HCT116 (cell line): ENCODE measurements around the gene USP15. TPM values are rescaled to one million over a fixed set of nuclear protein-coding genes. Genes with fewer than 3 reads are reported as not detected.

Source experiments
- ATAC-seq: fragments of 200-7000 bp; cut with Tn5 transposase; 2 replicates; pipeline ENCODE4 v1.9.1; 2020; ENCODE audit warnings: mild to moderate bottlenecking, moderate library complexity
- BruUV-seq: library from RNA; stranded (reverse); fragments of 400-500 nt; replicated peaks from 2 replicates; lab custom pipeline; 2021; lab: Mats Ljungman, UMichigan
- CTCF ChIA-PET: fragments of 300-600 bp; sonication (Branson Sonifier 250); formaldehyde crosslinking; loops from one replicate; lab custom pipeline; 2021; ENCODE audit warnings: antibody characterized with exemption; lab: Charles Lee
- POLR2A ChIA-PET: fragments of 300-600, 350-600 bp; sonication (Branson Sonifier 250); formaldehyde crosslinking; loops from one replicate; lab custom pipeline; 2021; ENCODE audit warnings: antibody characterized with exemption; lab: Charles Lee
- RAD21 ChIA-PET, 2 experiments: fragments of 300-600 bp; sonication (Branson Sonifier 250); formaldehyde crosslinking; loops; one replicate each; lab custom pipeline; 2023; ENCODE audit warnings: low total read pairs in 2 of 2; ENCODE audit not compliant: uncharacterized antibody in 2 of 2, unreplicated experiment in 2 of 2, low non-redundant PET in 1 of 2; lab: Charles Lee
- DNase-seq: peaks from one replicate; pipeline ENCODE4 v3.0.0-alpha.2; 2010; ENCODE audit warnings: low read depth, low spot score
- H2AFZ ChIP-seq: fragments of 200-600 bp; shearing (Covaris generic), sonication (generic); 2 replicates; pipeline ENCODE4 v1.6.1; 2017; ENCODE audit warnings: low read depth, mixed run types, mixed read lengths, antibody characterized with exemption, low read length; ENCODE audit not compliant: poor library complexity, severe bottlenecking
- H3K27ac ChIP-seq: 2 replicates; pipeline ENCODE4 v1.5.1; 2012; ENCODE audit warnings: low read depth, low read length
- H3K27me3 ChIP-seq: fragments of 200-600 bp; sonication (generic); 2 replicates; pipeline ENCODE4 v1.6.1; 2016; ENCODE audit warnings: mixed run types, low read length, mixed read lengths; ENCODE audit not compliant: insufficient read depth
- H3K36me3 ChIP-seq, 2 experiments: fragments of 200-500 bp in 1 of 2; fragments of 200-600 bp in 1 of 2; sonication (Bioruptor generic) in 1 of 2; sonication (generic) in 1 of 2; 2 replicates each; pipeline versions ENCODE4 v1.5.1 to v1.6.1; 2014 to 2016; ENCODE audit warnings: low read length in 2 of 2, inconsistent platforms in 1 of 2, mixed read lengths in 1 of 2, mixed run types in 1 of 2; ENCODE audit not compliant: insufficient read depth in 2 of 2, control insufficient read depth in 1 of 2
- H3K4me1 ChIP-seq, 2 experiments: fragments of 200-600 bp in 1 of 2; sonication (generic) in 1 of 2; 2 replicates each; pipeline versions ENCODE4 v1.5.1 to v1.6.1; 2012 to 2017; ENCODE audit warnings: low read length in 2 of 2, inconsistent platforms in 1 of 2, mild to moderate bottlenecking in 1 of 2, mixed read lengths in 1 of 2, mixed run types in 1 of 2, moderate library complexity in 1 of 2; ENCODE audit not compliant: insufficient read depth in 2 of 2, control insufficient read depth in 1 of 2
- H3K4me2 ChIP-seq: fragments of 200-600 bp; sonication (generic); 2 replicates; pipeline ENCODE4 v1.6.1; 2017; ENCODE audit warnings: mixed run types, low read length, mixed read lengths
- H3K4me3 ChIP-seq, 2 experiments: fragments of 200-600 bp in 1 of 2; sonication (generic) in 1 of 2; replicated peaks in 1 of 2; 2 replicates each; pipeline ENCODE4 v1.5.1; 2011 to 2016; ENCODE audit warnings: low read length in 2 of 2, control low read depth in 1 of 2, low read depth in 1 of 2, mild to moderate bottlenecking in 1 of 2, mixed read lengths in 1 of 2, mixed run types in 1 of 2
- H3K79me2 ChIP-seq: fragments of 200-600 bp; sonication (generic); 2 replicates; pipeline ENCODE4 v1.6.1; 2017; ENCODE audit warnings: mild to moderate bottlenecking, mixed run types, low read length, moderate library complexity, mixed read lengths; ENCODE audit not compliant: insufficient read depth
- H3K9ac ChIP-seq: fragments of 200-600 bp; sonication (generic); 2 replicates; pipeline ENCODE4 v1.6.1; 2016; ENCODE audit warnings: low read length, mixed read lengths
- H3K9me2 ChIP-seq: fragments of 200-600 bp; sonication (generic), shearing (Covaris generic); 2 replicates; pipeline ENCODE4 v1.6.1; 2017; ENCODE audit warnings: mixed run types, mild to moderate bottlenecking, moderate library complexity; ENCODE audit not compliant: insufficient read depth
- H3K9me3 ChIP-seq, 2 experiments: fragments of 200-500 bp in 1 of 2; fragments of 200-600 bp in 1 of 2; sonication (Bioruptor generic) in 1 of 2; sonication (generic) in 1 of 2; 2 replicates each; pipeline ENCODE4 v1.6.1; 2014 to 2017; ENCODE audit warnings: low read length in 2 of 2, mixed read lengths in 2 of 2, inconsistent platforms in 1 of 2, low read depth in 1 of 2, mild to moderate bottlenecking in 1 of 2, mixed run types in 1 of 2, moderate library complexity in 1 of 2; ENCODE audit not compliant: control insufficient read depth in 1 of 2, insufficient read depth in 1 of 2
- H4K20me1 ChIP-seq: fragments of 200-600 bp; sonication (generic), shearing (Covaris generic); 2 replicates; pipeline ENCODE4 v1.6.1; 2017; ENCODE audit warnings: mixed run types, mild to moderate bottlenecking, moderate library complexity; ENCODE audit not compliant: insufficient read depth
- ATF3 ChIP-seq: IDR thresholded peaks from 2 replicates; pipeline ENCODE4 v1.6.1; 2012
- EZH2 ChIP-seq: fragments of 200-600 bp; sonication (generic); IDR thresholded peaks from 2 replicates; pipeline ENCODE4 v1.6.1; 2017; ENCODE audit warnings: antibody characterized with exemption, mixed run types
- EZH2phosphoT487 ChIP-seq: fragments of 200-600 bp; IDR thresholded peaks from 2 replicates; pipeline ENCODE4 v1.6.1; 2018; ENCODE audit warnings: antibody characterized with exemption, borderline replicate concordance
- TCF7L2 ChIP-seq: IDR thresholded peaks from 2 replicates; pipeline ENCODE4 v1.7.0; 2011; ENCODE audit warnings: borderline replicate concordance, inconsistent platforms; ENCODE audit not compliant: insufficient read depth, insufficient read length; ENCODE audit errors: extremely low read depth
- ZNF274 ChIP-seq: fragments of 200-500 bp; sonication (Bioruptor generic); IDR thresholded peaks from 2 replicates; pipeline ENCODE4 v1.6.1; 2014; ENCODE audit warnings: mild to moderate bottlenecking, low read depth, low read length, inconsistent platforms
- intact Hi-C: fragments of 100-400 bp; cut with micrococcal nuclease; formaldehyde crosslinking; loops from 2 replicates; pipeline ENCODE4 v1.10.0; 2022
- total RNA-seq: library from RNA; stranded (reverse); gene quantifications from one replicate; pipeline ENCODE4 v1.2.1, GENCODE V29; 2021; ENCODE audit not compliant: unreplicated experiment
- TF ChIP-seq, protein P1 (sequence below), 3 experiments: fragments of 200-600 bp in 1 of 3; sonication (generic) in 1 of 3; IDR thresholded peaks in 2 of 3; conservative IDR thresholded peaks in 1 of 3; 2 replicates each; pipeline ENCODE4 v1.5.1; 2012 to 2017; ENCODE audit warnings: low read depth in 2 of 3, low read length in 2 of 3, antibody characterized with exemption in 1 of 3, borderline replicate concordance in 1 of 3, control low read depth in 1 of 3, mild to moderate bottlenecking in 1 of 3, mixed read lengths in 1 of 3, mixed run types in 1 of 3, moderate library complexity in 1 of 3; ENCODE audit not compliant: insufficient read depth in 1 of 3

Gene USP15
- total RNA-seq, 1 experiment from 2014 or later, result 49.5 TPM

GRCh38 chr12:62263966-62264365, 3.8 kb downstream of the USP15 start:
- Histone ChIP-seq H3K9me2 (no peaks in the 10 kb centered on the region), H3K79me2 (peaks cover 87% of the 10 kb centered on the region), H3K4me3 (no peak overlapping the region), H2AFZ (no peak overlapping the region), H4K20me1 (peaks cover 24% of the 10 kb centered on the region; the same call in 1 of the 2 replicates), H3K9me3 (no peaks in the 10 kb centered on the region), H3K9ac (no peak overlapping the region), H3K27ac (no peak overlapping the region), H3K4me1 (peaks cover 3 to 21% of the 10 kb centered on the region in 2 experiments; a peak in 3 of 4 replicates), H3K36me3 (no peaks in the 10 kb centered on the region), H3K4me2 (no peak overlapping the region), H3K27me3 (no peaks in the 10 kb centered on the region)
- DNase-seq (no peak), ATAC-seq (no peak)
- intact Hi-C loops, result loop anchor here (10.0 kb wide), 2 partner anchors 341 to 551 kb away; no protein-coding TSS in a partner anchor
- ChIA-PET POLR2A (no interaction called here), RAD21 (no interaction called here), CTCF (no interaction called here)
- BruUV-seq, result no TSS peak
- TF ChIP-seq ATF3 (no peak), EZH2phosphoT487 (no peak), TCF7L2 (no peak), ZNF274 (no peak), EZH2 (no peak)
- TF ChIP-seq, protein P1, sequence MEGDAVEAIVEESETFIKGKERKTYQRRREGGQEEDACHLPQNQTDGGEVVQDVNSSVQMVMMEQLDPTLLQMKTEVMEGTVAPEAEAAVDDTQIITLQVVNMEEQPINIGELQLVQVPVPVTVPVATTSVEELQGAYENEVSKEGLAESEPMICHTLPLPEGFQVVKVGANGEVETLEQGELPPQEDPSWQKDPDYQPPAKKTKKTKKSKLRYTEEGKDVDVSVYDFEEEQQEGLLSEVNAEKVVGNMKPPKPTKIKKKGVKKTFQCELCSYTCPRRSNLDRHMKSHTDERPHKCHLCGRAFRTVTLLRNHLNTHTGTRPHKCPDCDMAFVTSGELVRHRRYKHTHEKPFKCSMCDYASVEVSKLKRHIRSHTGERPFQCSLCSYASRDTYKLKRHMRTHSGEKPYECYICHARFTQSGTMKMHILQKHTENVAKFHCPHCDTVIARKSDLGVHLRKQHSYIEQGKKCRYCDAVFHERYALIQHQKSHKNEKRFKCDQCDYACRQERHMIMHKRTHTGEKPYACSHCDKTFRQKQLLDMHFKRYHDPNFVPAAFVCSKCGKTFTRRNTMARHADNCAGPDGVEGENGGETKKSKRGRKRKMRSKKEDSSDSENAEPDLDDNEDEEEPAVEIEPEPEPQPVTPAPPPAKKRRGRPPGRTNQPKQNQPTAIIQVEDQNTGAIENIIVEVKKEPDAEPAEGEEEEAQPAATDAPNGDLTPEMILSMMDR (IDR thresholded peaks at IDR 0.05 in 2 of 3, conservative IDR thresholded peaks at IDR 0.05 in 1 of 3; ENCODE audit: borderline replicate concordance in 1 of 3, insufficient read depth in 1 of 3, low read depth in 2 of 3, low read length in 2 of 3), result no peak

GRCh38 chr12:62264706-62265105, 4.5 kb downstream of the USP15 start:
- no TSS peak for BruUV-seq
- no peak overlapping the region for H3K4me2 ChIP-seq
- H3K27ac ChIP-seq, result no peak overlapping the region
- CTCF ChIA-PET, result no interaction called here
- no peak for DNase-seq
- H4K20me1 ChIP-seq, result peaks cover 26% of the 10 kb centered on the region; the same call in 1 of the 2 replicates
- no peaks in the 10 kb centered on the region for H3K27me3 ChIP-seq
- ATAC-seq, result no peak
- H3K4me1 ChIP-seq, result peaks cover 3 to 18% of the 10 kb centered on the region in 2 experiments; a peak in 3 of 4 replicates
- H3K9ac ChIP-seq, result no peak overlapping the region
- no peak overlapping the region for H2AFZ ChIP-seq
- TF ChIP-seq EZH2, result no peak
- H3K4me3 ChIP-seq, result no peak overlapping the region
- POLR2A ChIA-PET, result no interaction called here
- RAD21 ChIA-PET, result no interaction called here
- no peaks in the 10 kb centered on the region for H3K9me2 ChIP-seq
- H3K9me3 ChIP-seq, result no peaks in the 10 kb centered on the region
- intact Hi-C loops, result loop anchor here (10.0 kb wide), 2 partner anchors 340 to 550 kb away; no protein-coding TSS in a partner anchor
- no peaks in the 10 kb centered on the region for H3K36me3 ChIP-seq
- H3K79me2 ChIP-seq, result peaks cover 95% of the 10 kb centered on the region
